HCT116 (cell line): ENCODE measurements around the gene NFATC1. TPM values are rescaled to one million over a fixed set of nuclear protein-coding genes. Genes with fewer than 3 reads are reported as not detected.

Experiments
- ATAC-seq: fragments of 200-7000 bp; cut with Tn5 transposase; 2 replicates; pipeline ENCODE4 v1.9.1; 2020; ENCODE audit warnings: mild to moderate bottlenecking, moderate library complexity
- BruUV-seq: library from RNA; stranded (reverse); fragments of 400-500 nt; replicated peaks from 2 replicates; lab custom pipeline; 2021; lab: Mats Ljungman, UMichigan
- CTCF ChIA-PET: fragments of 300-600 bp; sonication (Branson Sonifier 250); formaldehyde crosslinking; loops from one replicate; lab custom pipeline; 2021; ENCODE audit warnings: antibody characterized with exemption; lab: Charles Lee
- POLR2A ChIA-PET: fragments of 300-600, 350-600 bp; sonication (Branson Sonifier 250); formaldehyde crosslinking; loops from one replicate; lab custom pipeline; 2021; ENCODE audit warnings: antibody characterized with exemption; lab: Charles Lee
- RAD21 ChIA-PET, 2 experiments: fragments of 300-600 bp; sonication (Branson Sonifier 250); formaldehyde crosslinking; loops; one replicate each; lab custom pipeline; 2023; ENCODE audit warnings: low total read pairs in 2 of 2; ENCODE audit not compliant: uncharacterized antibody in 2 of 2, unreplicated experiment in 2 of 2, low non-redundant PET in 1 of 2; lab: Charles Lee
- DNase-seq: peaks from one replicate; pipeline ENCODE4 v3.0.0-alpha.2; 2010; ENCODE audit warnings: low read depth, low spot score
- H2AFZ ChIP-seq: fragments of 200-600 bp; shearing (Covaris generic), sonication (generic); 2 replicates; pipeline ENCODE4 v1.6.1; 2017; ENCODE audit warnings: low read depth, mixed run types, mixed read lengths, antibody characterized with exemption, low read length; ENCODE audit not compliant: poor library complexity, severe bottlenecking
- H3K27ac ChIP-seq: 2 replicates; pipeline ENCODE4 v1.5.1; 2012; ENCODE audit warnings: low read depth, low read length
- H3K27me3 ChIP-seq: fragments of 200-600 bp; sonication (generic); 2 replicates; pipeline ENCODE4 v1.6.1; 2016; ENCODE audit warnings: mixed run types, low read length, mixed read lengths; ENCODE audit not compliant: insufficient read depth
- H3K36me3 ChIP-seq, 2 experiments: fragments of 200-500 bp in 1 of 2; fragments of 200-600 bp in 1 of 2; sonication (Bioruptor generic) in 1 of 2; sonication (generic) in 1 of 2; 2 replicates each; pipeline versions ENCODE4 v1.5.1 to v1.6.1; 2014 to 2016; ENCODE audit warnings: low read length in 2 of 2, inconsistent platforms in 1 of 2, mixed read lengths in 1 of 2, mixed run types in 1 of 2; ENCODE audit not compliant: insufficient read depth in 2 of 2, control insufficient read depth in 1 of 2
- H3K4me1 ChIP-seq, 2 experiments: fragments of 200-600 bp in 1 of 2; sonication (generic) in 1 of 2; 2 replicates each; pipeline versions ENCODE4 v1.5.1 to v1.6.1; 2012 to 2017; ENCODE audit warnings: low read length in 2 of 2, inconsistent platforms in 1 of 2, mild to moderate bottlenecking in 1 of 2, mixed read lengths in 1 of 2, mixed run types in 1 of 2, moderate library complexity in 1 of 2; ENCODE audit not compliant: insufficient read depth in 2 of 2, control insufficient read depth in 1 of 2
- H3K4me2 ChIP-seq: fragments of 200-600 bp; sonication (generic); 2 replicates; pipeline ENCODE4 v1.6.1; 2017; ENCODE audit warnings: mixed run types, low read length, mixed read lengths
- H3K4me3 ChIP-seq, 2 experiments: fragments of 200-600 bp in 1 of 2; sonication (generic) in 1 of 2; replicated peaks in 1 of 2; 2 replicates each; pipeline ENCODE4 v1.5.1; 2011 to 2016; ENCODE audit warnings: low read length in 2 of 2, control low read depth in 1 of 2, low read depth in 1 of 2, mild to moderate bottlenecking in 1 of 2, mixed read lengths in 1 of 2, mixed run types in 1 of 2
- H3K79me2 ChIP-seq: fragments of 200-600 bp; sonication (generic); 2 replicates; pipeline ENCODE4 v1.6.1; 2017; ENCODE audit warnings: mild to moderate bottlenecking, mixed run types, low read length, moderate library complexity, mixed read lengths; ENCODE audit not compliant: insufficient read depth
- H3K9ac ChIP-seq: fragments of 200-600 bp; sonication (generic); 2 replicates; pipeline ENCODE4 v1.6.1; 2016; ENCODE audit warnings: low read length, mixed read lengths
- H3K9me2 ChIP-seq: fragments of 200-600 bp; sonication (generic), shearing (Covaris generic); 2 replicates; pipeline ENCODE4 v1.6.1; 2017; ENCODE audit warnings: mixed run types, mild to moderate bottlenecking, moderate library complexity; ENCODE audit not compliant: insufficient read depth
- H3K9me3 ChIP-seq, 2 experiments: fragments of 200-500 bp in 1 of 2; fragments of 200-600 bp in 1 of 2; sonication (Bioruptor generic) in 1 of 2; sonication (generic) in 1 of 2; 2 replicates each; pipeline ENCODE4 v1.6.1; 2014 to 2017; ENCODE audit warnings: low read length in 2 of 2, mixed read lengths in 2 of 2, inconsistent platforms in 1 of 2, low read depth in 1 of 2, mild to moderate bottlenecking in 1 of 2, mixed run types in 1 of 2, moderate library complexity in 1 of 2; ENCODE audit not compliant: control insufficient read depth in 1 of 2, insufficient read depth in 1 of 2
- H4K20me1 ChIP-seq: fragments of 200-600 bp; sonication (generic), shearing (Covaris generic); 2 replicates; pipeline ENCODE4 v1.6.1; 2017; ENCODE audit warnings: mixed run types, mild to moderate bottlenecking, moderate library complexity; ENCODE audit not compliant: insufficient read depth
- EGR1 ChIP-seq: IDR thresholded peaks from 2 replicates; pipeline ENCODE4 v1.6.1; 2012; ENCODE audit warnings: low read depth
- ELF1 ChIP-seq: IDR thresholded peaks from 2 replicates; pipeline ENCODE4 v1.6.1; 2012; ENCODE audit warnings: low read depth, borderline replicate concordance
- EZH2phosphoT487 ChIP-seq: fragments of 200-600 bp; IDR thresholded peaks from 2 replicates; pipeline ENCODE4 v1.6.1; 2018; ENCODE audit warnings: antibody characterized with exemption, borderline replicate concordance
- POLR2AphosphoS5 ChIP-seq: IDR thresholded peaks from 2 replicates; pipeline ENCODE4 v1.6.1; 2011; ENCODE audit warnings: mild to moderate bottlenecking, low read depth, low read length, moderate library complexity
- RAD21 ChIP-seq: IDR thresholded peaks from 2 replicates; pipeline ENCODE4 v1.6.1; 2012; ENCODE audit warnings: low read depth, mild to moderate bottlenecking
- SIN3A ChIP-seq: IDR thresholded peaks from 2 replicates; pipeline ENCODE4 v1.6.1; 2012; ENCODE audit warnings: low read depth
- SP1 ChIP-seq: IDR thresholded peaks from 2 replicates; pipeline ENCODE4 v1.6.1; 2012; ENCODE audit warnings: low read depth
- SRF ChIP-seq: IDR thresholded peaks from 2 replicates; pipeline ENCODE4 v1.6.1; 2012; ENCODE audit warnings: low read depth
- YY1 ChIP-seq: IDR thresholded peaks from 2 replicates; pipeline ENCODE4 v1.6.1; 2011; ENCODE audit warnings: low read length, low read depth, moderate library complexity, mild to moderate bottlenecking; ENCODE audit not compliant: insufficient replicate concordance; ENCODE audit errors: extremely low read depth
- ZFX ChIP-seq: fragments of 450-650 bp; IDR thresholded peaks from 2 replicates; pipeline ENCODE4 v1.6.1; 2017
- ZNF274 ChIP-seq: fragments of 200-500 bp; sonication (Bioruptor generic); IDR thresholded peaks from 2 replicates; pipeline ENCODE4 v1.6.1; 2014; ENCODE audit warnings: mild to moderate bottlenecking, low read depth, low read length, inconsistent platforms
- intact Hi-C: fragments of 100-400 bp; cut with micrococcal nuclease; formaldehyde crosslinking; loops from 2 replicates; pipeline ENCODE4 v1.10.0; 2022
- total RNA-seq: library from RNA; stranded (reverse); gene quantifications from one replicate; pipeline ENCODE4 v1.2.1, GENCODE V29; 2021; ENCODE audit not compliant: unreplicated experiment
- TF ChIP-seq, protein P1 (sequence below): IDR thresholded peaks from 2 replicates; pipeline ENCODE4 v1.6.1; 2011; ENCODE audit warnings: mild to moderate bottlenecking, low read length, moderate library complexity; ENCODE audit not compliant: insufficient replicate concordance; ENCODE audit errors: extremely low read depth
- TF ChIP-seq, protein P2 (sequence below): IDR thresholded peaks from 2 replicates; pipeline ENCODE4 v1.6.1; 2012; ENCODE audit warnings: low read depth

Gene NFATC1
- total RNA-seq, 1 experiment from 2014 or later, result 20.8 TPM

DNA sequence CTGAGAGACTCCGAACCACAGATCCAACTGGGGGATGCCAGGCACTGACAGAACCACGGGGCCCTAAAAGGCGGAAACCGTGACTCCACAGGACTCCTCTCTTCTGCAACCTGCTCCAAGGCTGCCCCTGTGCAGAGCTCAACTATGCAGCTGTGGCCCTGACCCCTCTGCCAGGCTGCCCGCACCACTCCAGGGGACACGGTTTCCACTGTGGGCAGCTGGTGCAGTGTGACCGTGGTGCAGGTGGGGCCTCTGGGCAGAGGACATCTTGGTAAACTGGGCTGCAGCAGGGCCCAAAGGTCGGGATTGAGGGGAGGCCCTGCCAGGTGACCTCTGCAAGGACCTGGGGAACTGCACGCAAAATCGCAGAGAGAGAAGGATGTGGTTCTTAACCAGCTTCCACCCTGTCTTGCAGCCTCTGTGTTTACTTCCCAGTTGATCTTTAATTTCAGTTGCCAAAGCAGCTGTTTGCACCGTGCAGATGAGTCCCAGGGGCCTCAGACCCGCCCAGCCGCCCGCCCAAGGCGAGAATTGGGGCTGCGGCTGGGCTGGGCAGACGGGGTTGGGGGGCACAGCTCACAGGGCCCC is 179.3 kb downstream of the NFATC1 start:
- Histone ChIP-seq H3K79me2 (no peaks in the 10 kb centered on the region), H3K27ac (no peak overlapping the region), H3K9ac (no peak overlapping the region), H3K4me2 (no peak overlapping the region), H3K27me3 (no peaks in the 10 kb centered on the region), H3K4me3 (no peak overlapping the region), H2AFZ (no peak overlapping the region), H3K4me1 (peaks cover 14 to 20% of the 10 kb centered on the region in 2 experiments), H3K9me2 (no peaks in the 10 kb centered on the region), H3K36me3 (no peaks in the 10 kb centered on the region), H4K20me1 (no peaks in the 10 kb centered on the region), H3K9me3 (peaks cover 16 to 24% of the 10 kb centered on the region in 2 experiments; a peak in 2 of 4 replicates)
- ChIA-PET POLR2A (no interaction called here), CTCF (no interaction called here), RAD21 (no interaction called here)
- DNase-seq, result no peak
- intact Hi-C loops, result no loop called here
- TF ChIP-seq RAD21 (no peak), SP1 (no peak), YY1 (no peak)
- TF ChIP-seq, protein P1, sequence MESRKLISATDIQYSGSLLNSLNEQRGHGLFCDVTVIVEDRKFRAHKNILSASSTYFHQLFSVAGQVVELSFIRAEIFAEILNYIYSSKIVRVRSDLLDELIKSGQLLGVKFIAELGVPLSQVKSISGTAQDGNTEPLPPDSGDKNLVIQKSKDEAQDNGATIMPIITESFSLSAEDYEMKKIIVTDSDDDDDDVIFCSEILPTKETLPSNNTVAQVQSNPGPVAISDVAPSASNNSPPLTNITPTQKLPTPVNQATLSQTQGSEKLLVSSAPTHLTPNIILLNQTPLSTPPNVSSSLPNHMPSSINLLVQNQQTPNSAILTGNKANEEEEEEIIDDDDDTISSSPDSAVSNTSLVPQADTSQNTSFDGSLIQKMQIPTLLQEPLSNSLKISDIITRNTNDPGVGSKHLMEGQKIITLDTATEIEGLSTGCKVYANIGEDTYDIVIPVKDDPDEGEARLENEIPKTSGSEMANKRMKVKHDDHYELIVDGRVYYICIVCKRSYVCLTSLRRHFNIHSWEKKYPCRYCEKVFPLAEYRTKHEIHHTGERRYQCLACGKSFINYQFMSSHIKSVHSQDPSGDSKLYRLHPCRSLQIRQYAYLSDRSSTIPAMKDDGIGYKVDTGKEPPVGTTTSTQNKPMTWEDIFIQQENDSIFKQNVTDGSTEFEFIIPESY, result no peak
- no TSS peak for BruUV-seq
- ATAC-seq, result no peak

- Histone ChIP-seq H3K9me2 (no peaks in the 10 kb centered on the region), H3K4me1 (peaks cover 9 to 10% of the 10 kb centered on the region in 2 experiments), H3K79me2 (no peaks in the 10 kb centered on the region), H3K36me3 (no peaks in the 10 kb centered on the region), H3K27me3 (no peaks in the 10 kb centered on the region), H3K27ac (no peak overlapping the region), H2AFZ (no peak overlapping the region), H3K9ac (no peak overlapping the region), H3K4me3 (no peak overlapping the region), H3K9me3 (peaks cover 16 to 24% of the 10 kb centered on the region in 2 experiments; a peak in 2 of 4 replicates), H3K4me2 (no peak overlapping the region), H4K20me1 (no peaks in the 10 kb centered on the region)
- no peak for DNase-seq
- intact Hi-C loops, result no loop called here
- ATAC-seq, result no peak
- ChIA-PET POLR2A (no interaction called here), RAD21 (no interaction called here), CTCF (no interaction called here)
- no TSS peak for BruUV-seq
- TF ChIP-seq ELF1 (no peak), EZH2phosphoT487 (no peak), SRF (no peak), SP1 (no peak), SIN3A (no peak), EGR1 (no peak), POLR2AphosphoS5 (no peak), ZFX (no peak), ZNF274 (no peak), YY1 (no peak)
- TF ChIP-seq, protein P2, sequence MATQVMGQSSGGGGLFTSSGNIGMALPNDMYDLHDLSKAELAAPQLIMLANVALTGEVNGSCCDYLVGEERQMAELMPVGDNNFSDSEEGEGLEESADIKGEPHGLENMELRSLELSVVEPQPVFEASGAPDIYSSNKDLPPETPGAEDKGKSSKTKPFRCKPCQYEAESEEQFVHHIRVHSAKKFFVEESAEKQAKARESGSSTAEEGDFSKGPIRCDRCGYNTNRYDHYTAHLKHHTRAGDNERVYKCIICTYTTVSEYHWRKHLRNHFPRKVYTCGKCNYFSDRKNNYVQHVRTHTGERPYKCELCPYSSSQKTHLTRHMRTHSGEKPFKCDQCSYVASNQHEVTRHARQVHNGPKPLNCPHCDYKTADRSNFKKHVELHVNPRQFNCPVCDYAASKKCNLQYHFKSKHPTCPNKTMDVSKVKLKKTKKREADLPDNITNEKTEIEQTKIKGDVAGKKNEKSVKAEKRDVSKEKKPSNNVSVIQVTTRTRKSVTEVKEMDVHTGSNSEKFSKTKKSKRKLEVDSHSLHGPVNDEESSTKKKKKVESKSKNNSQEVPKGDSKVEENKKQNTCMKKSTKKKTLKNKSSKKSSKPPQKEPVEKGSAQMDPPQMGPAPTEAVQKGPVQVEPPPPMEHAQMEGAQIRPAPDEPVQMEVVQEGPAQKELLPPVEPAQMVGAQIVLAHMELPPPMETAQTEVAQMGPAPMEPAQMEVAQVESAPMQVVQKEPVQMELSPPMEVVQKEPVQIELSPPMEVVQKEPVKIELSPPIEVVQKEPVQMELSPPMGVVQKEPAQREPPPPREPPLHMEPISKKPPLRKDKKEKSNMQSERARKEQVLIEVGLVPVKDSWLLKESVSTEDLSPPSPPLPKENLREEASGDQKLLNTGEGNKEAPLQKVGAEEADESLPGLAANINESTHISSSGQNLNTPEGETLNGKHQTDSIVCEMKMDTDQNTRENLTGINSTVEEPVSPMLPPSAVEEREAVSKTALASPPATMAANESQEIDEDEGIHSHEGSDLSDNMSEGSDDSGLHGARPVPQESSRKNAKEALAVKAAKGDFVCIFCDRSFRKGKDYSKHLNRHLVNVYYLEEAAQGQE, result no peak
Measured at GRCh38 chr18:79575891-79576685, 180.4 kb downstream of the NFATC1 start.
